H9 (cell line): ENCODE results near the gene PRKCB. TPM values are rescaled to one million over a fixed set of nuclear protein-coding genes. Genes with fewer than 3 reads are reported as not detected.

Source experiments
- DNase-seq: peaks from one replicate; pipeline ENCODE4 v3.0.0-alpha.2; 2017
- H2AFZ ChIP-seq: one replicate; pipeline ENCODE4 v1.6.1; 2013; ENCODE audit warnings: mild to moderate bottlenecking, low read length, control low read depth, moderate library complexity
- H2AK5ac ChIP-seq: 2 replicates; pipeline ENCODE4 v1.6.1; 2013; ENCODE audit warnings: low read length, control low read depth, mixed read lengths; ENCODE audit not compliant: insufficient read length
- H2BK120ac ChIP-seq: one replicate; pipeline ENCODE4 v1.6.1; 2013; ENCODE audit warnings: low read depth, mild to moderate bottlenecking, low read length, control low read depth, inconsistent platforms; ENCODE audit not compliant: poor library complexity, severe bottlenecking
- H2BK12ac ChIP-seq: 2 replicates; pipeline ENCODE4 v1.6.1; 2013; ENCODE audit warnings: low read length, control low read depth, mixed read lengths, low read depth; ENCODE audit not compliant: insufficient read length
- H2BK15ac ChIP-seq: 2 replicates; pipeline ENCODE4 v1.6.1; 2013; ENCODE audit warnings: low read depth, low read length, control low read depth
- H2BK20ac ChIP-seq: one replicate; pipeline ENCODE4 v1.6.1; 2013; ENCODE audit warnings: low read depth, mild to moderate bottlenecking, low read length, control low read depth, inconsistent platforms; ENCODE audit not compliant: poor library complexity, severe bottlenecking
- H2BK5ac ChIP-seq: 2 replicates; pipeline ENCODE4 v1.6.1; 2013; ENCODE audit warnings: low read length, control low read depth, mixed read lengths; ENCODE audit not compliant: insufficient read length
- H3K14ac ChIP-seq: 2 replicates; pipeline ENCODE4 v1.6.1; 2013; ENCODE audit warnings: low read length, control low read depth; ENCODE audit not compliant: insufficient read depth
- H3K18ac ChIP-seq: 2 replicates; pipeline ENCODE4 v1.6.1; 2013; ENCODE audit warnings: low read depth, mild to moderate bottlenecking, mixed read lengths, low read length, control low read depth; ENCODE audit not compliant: insufficient read length
- H3K23ac ChIP-seq: 2 replicates; pipeline ENCODE4 v1.6.1; 2013; ENCODE audit warnings: low read length, control low read depth, mixed read lengths, low read depth; ENCODE audit not compliant: insufficient read length
- H3K23me2 ChIP-seq: 2 replicates; pipeline ENCODE4 v1.6.1; 2013; ENCODE audit warnings: low read depth, mild to moderate bottlenecking, mixed read lengths, low read length, control low read depth; ENCODE audit not compliant: insufficient read length, poor library complexity, severe bottlenecking
- H3K27ac ChIP-seq: 2 replicates; pipeline ENCODE4 v1.5.1; 2013; ENCODE audit warnings: low read length, control low read depth, mixed read lengths, low read depth; ENCODE audit not compliant: insufficient read length
- H3K27me3 ChIP-seq: 2 replicates; pipeline ENCODE4 v1.6.1; 2013; ENCODE audit warnings: low read length, control low read depth, inconsistent platforms; ENCODE audit not compliant: insufficient read depth
- H3K4ac ChIP-seq: 2 replicates; pipeline ENCODE4 v1.6.1; 2013; ENCODE audit warnings: low read depth, mild to moderate bottlenecking, control low read depth, inconsistent platforms, low read length, moderate library complexity
- H3K4me1 ChIP-seq: 2 replicates; pipeline ENCODE4 v1.6.1; 2013; ENCODE audit warnings: low read length, control low read depth, inconsistent platforms; ENCODE audit not compliant: insufficient read depth
- H3K4me2 ChIP-seq: 2 replicates; pipeline ENCODE4 v1.6.1; 2013; ENCODE audit warnings: low read length, control low read depth, mixed read lengths; ENCODE audit not compliant: insufficient read length, insufficient read depth
- H3K56ac ChIP-seq: 2 replicates; pipeline ENCODE4 v1.6.1; 2013; ENCODE audit warnings: low read depth, mild to moderate bottlenecking, mixed read lengths, low read length, control low read depth; ENCODE audit not compliant: insufficient read length
- H3K79me1 ChIP-seq: 2 replicates; pipeline ENCODE4 v1.6.1; 2013; ENCODE audit warnings: low read depth, mild to moderate bottlenecking, moderate library complexity, low read length, control low read depth, inconsistent platforms; ENCODE audit not compliant: insufficient read depth, poor library complexity, severe bottlenecking
- H3K79me2 ChIP-seq: 2 replicates; pipeline ENCODE4 v1.6.1; 2013; ENCODE audit warnings: low read length, control low read depth, inconsistent platforms; ENCODE audit not compliant: insufficient read depth
- H3K9ac ChIP-seq: 2 replicates; pipeline ENCODE4 v1.6.1; 2013; ENCODE audit warnings: low read length, control low read depth, mixed read lengths; ENCODE audit not compliant: insufficient read length; ENCODE audit errors: extremely low read depth
- H3K9me3 ChIP-seq: one replicate; pipeline ENCODE4 v1.6.1; 2013; ENCODE audit warnings: low read depth, low read length, inconsistent platforms; ENCODE audit not compliant: control insufficient read depth
- H3T11ph ChIP-seq: one replicate; pipeline ENCODE4 v1.6.1; 2013; ENCODE audit warnings: mild to moderate bottlenecking, low read length, control low read depth, inconsistent platforms
- H4K20me1 ChIP-seq: one replicate; pipeline ENCODE4 v1.6.1; 2013; ENCODE audit not compliant: control insufficient read depth, insufficient read length, insufficient read depth
- H4K5ac ChIP-seq: 2 replicates; pipeline ENCODE4 v1.6.1; 2013; ENCODE audit warnings: low read depth, mild to moderate bottlenecking, mixed read lengths, low read length, control low read depth; ENCODE audit not compliant: insufficient read length
- H4K8ac ChIP-seq: replicated peaks from 2 replicates; pipeline ENCODE4 v1.6.1; 2013; ENCODE audit warnings: low read length, control low read depth, mixed read lengths, low read depth; ENCODE audit not compliant: insufficient read length
- H4K91ac ChIP-seq: 2 replicates; pipeline ENCODE4 v1.6.1; 2013; ENCODE audit warnings: low read depth, mild to moderate bottlenecking, moderate library complexity, mixed read lengths, low read length, control low read depth; ENCODE audit not compliant: insufficient read length
- H3K27ac Mint-ChIP-seq, 3 experiments: 2 replicates in 2 of 3; 3 replicates in 1 of 3; pipeline ENCODE4 v1.8.0; 2020 to 2021; ENCODE audit warnings: mixed read lengths in 3 of 3, mild to moderate bottlenecking in 1 of 3, moderate library complexity in 1 of 3
- H3K27me3 Mint-ChIP-seq: 2 replicates; pipeline ENCODE4 v1.8.0; 2021; ENCODE audit warnings: low read depth, mild to moderate bottlenecking, moderate library complexity, mixed read lengths
- H3K36me3 Mint-ChIP-seq, 3 experiments: 2 replicates in 2 of 3; 3 replicates in 1 of 3; pipeline ENCODE4 v1.8.0; 2020 to 2021; ENCODE audit warnings: low read depth in 3 of 3, mixed read lengths in 3 of 3; ENCODE audit not compliant: insufficient read depth in 1 of 3
- H3K4me1 Mint-ChIP-seq, 2 experiments: 2 replicates each; pipeline ENCODE4 v1.8.0; 2020; ENCODE audit warnings: mixed read lengths in 2 of 2
- H3K4me3 Mint-ChIP-seq, 2 experiments: 2 replicates in 1 of 2; 3 replicates in 1 of 2; pipeline ENCODE4 v1.8.0; 2020 to 2021; ENCODE audit warnings: mild to moderate bottlenecking in 2 of 2, mixed read lengths in 2 of 2, moderate library complexity in 1 of 2
- H3K9me3 Mint-ChIP-seq, 2 experiments: 2 replicates in 1 of 2; 3 replicates in 1 of 2; pipeline ENCODE4 v1.8.0; 2020; ENCODE audit warnings: mild to moderate bottlenecking in 2 of 2, mixed read lengths in 2 of 2, moderate library complexity in 1 of 2
- CTCF ChIP-seq: fragments of 200-600 bp; sonication (generic); conservative IDR thresholded peaks from 3 replicates; pipeline ENCODE4 v1.8.0; 2021; ENCODE audit warnings: antibody characterized with exemption, mild to moderate bottlenecking
- WGBS: extraction: QIAGEN DNeasy Blood & Tissue Kit; methylation state at CpG from one replicate; pipeline ENCODE4 v1.1.7; 2013; ENCODE audit warnings: missing lambda C conversion rate, low lambda C conversion rate, mixed read lengths; ENCODE audit not compliant: insufficient read length; ENCODE audit errors: extremely low coverage; 5-methylcytosine and 5-hydroxymethylcytosine counted together
- total RNA-seq: library from RNA; stranded (reverse); gene quantifications from 2 replicates; pipeline ENCODE4 v1.2.1, GENCODE V29; 2021

Gene PRKCB
- total RNA-seq, 1 experiment from 2014 or later, result 7.0 TPM

DNA sequence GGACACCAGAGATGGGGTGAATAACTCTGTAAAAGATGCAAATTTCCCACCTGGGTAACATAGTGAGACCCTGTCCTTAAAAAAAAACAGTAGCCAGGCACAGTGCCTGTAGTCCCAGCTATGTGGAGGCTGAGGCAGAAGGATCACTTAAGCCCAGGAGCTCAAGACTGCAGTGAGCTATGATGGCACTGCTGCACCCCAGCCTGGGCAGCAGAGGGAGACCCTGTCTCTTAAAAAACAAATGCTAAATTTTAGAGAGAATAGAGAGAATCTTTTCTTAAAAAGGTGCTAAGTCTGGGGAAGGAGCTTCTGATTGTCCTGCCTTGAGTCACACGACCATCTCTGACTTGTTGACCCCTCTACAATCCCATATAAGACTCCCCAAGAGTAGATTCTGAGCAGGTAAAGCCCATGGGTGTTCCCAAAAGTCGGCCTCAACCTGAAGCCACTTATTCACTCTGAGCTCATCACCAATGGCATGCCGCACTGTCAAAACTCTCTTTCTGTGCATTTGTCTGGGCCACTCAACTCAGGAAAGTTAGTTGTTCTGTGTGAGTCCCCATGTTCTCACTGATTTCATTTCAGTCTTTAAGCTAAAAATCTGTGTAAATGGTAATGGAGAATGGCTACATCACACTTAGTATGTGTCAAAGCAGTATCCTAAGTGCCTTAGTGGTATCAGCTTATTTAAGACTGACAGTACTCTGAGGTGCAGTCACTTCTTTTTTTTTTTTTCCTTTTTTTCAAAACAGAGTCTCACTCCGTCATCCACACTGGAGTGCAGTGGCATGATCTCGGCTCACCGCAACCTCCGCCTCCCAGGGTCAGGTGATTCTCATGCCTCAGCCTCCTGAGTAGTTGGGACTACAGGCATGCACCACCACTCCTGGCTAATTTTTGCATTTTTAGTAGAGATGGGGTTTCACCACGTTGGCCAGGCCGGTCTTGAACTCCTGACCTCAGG, 41.6 kb downstream of the PRKCB start:
- Histone ChIP-seq H2BK20ac (no peak overlapping the region), H2AFZ (no peak overlapping the region), H3K23ac (no peak overlapping the region), H4K91ac (no peak overlapping the region), H2BK15ac (no peak overlapping the region), H4K8ac (no peak overlapping the region), H3K14ac (no peak overlapping the region), H4K5ac (no peak overlapping the region), H4K20me1 (no peaks in the 10 kb centered on the region), H2BK5ac (no peak overlapping the region), H3K27ac (no peak overlapping the region), H2BK120ac (no peak overlapping the region), H3K79me1 (no peaks in the 10 kb centered on the region), H3K79me2 (no peaks in the 10 kb centered on the region), H3K9me3 (no peaks in the 10 kb centered on the region), H3K4me2 (no peak overlapping the region), H3T11ph (no peak overlapping the region), H3K23me2 (no peaks in the 10 kb centered on the region), H2BK12ac (no peak overlapping the region), H2AK5ac (no peak overlapping the region), H3K18ac (no peak overlapping the region), H3K9ac (no peak overlapping the region), H3K4me1 (no peaks in the 10 kb centered on the region), H3K4ac (no peak overlapping the region), H3K27me3 (no peaks in the 10 kb centered on the region), H3K56ac (no peak overlapping the region)
- WGBS, result no CpG with 5 or more reads among the region's 9 CpGs
- Mint-ChIP-seq H3K4me1 (peaks cover 0 to 2% of the 10 kb centered on the region in 2 experiments; a peak in 1 of 4 replicates), H3K9me3 (no peaks in the 10 kb centered on the region), H3K36me3 (no peaks in the 10 kb centered on the region), H3K27ac (no peak overlapping the region), H3K4me3 (no peak overlapping the region), H3K27me3 (peaks cover 18% of the 10 kb centered on the region)
- TF ChIP-seq CTCF, result peak; percentile 52; the same call in 2 of the 3 replicates
- peak; percentile 31 for DNase-seq
